Skeletal muscle cell (primary cell): ENCODE measurements around the gene GJA9.
"Not testable (repeated sequence)": the region's sequence is repeated elsewhere in the genome, so short reads cannot be mapped to it uniquely, and the experiment has no call there.

Experiments
- DNase-seq: peaks from one replicate; pipeline ENCODE4 v3.0.0-alpha.2; 2010; ENCODE audit warnings: low read depth
- H3K4me3 ChIP-seq: 2 replicates; pipeline ENCODE4 v1.5.1; 2011; ENCODE audit warnings: low read depth, mild to moderate bottlenecking, control low read depth, low read length, moderate library complexity

The GJA9 gene

GRCh38 chr1:38885092-38885491 is 3.7 kb upstream of the GJA9 start:
- H3K4me3 ChIP-seq, result no peak overlapping the region
- no peak for DNase-seq

GRCh38 chr1:38875811-38876210 is 5.6 kb downstream of the GJA9 start:
- no peak for DNase-seq

GRCh38 chr1:38873027-38873969 is 8.1 kb downstream of the GJA9 start, which contains the start of gene MYCBP:
Gene MYCBP (minus strand): TSS chr1:38873348. CDS start chr1:38873305, 43 bp downstream.
- H3K4me3 ChIP-seq, result peak within 1 kb of the TSS; percentile 78
- peak; percentile 87 for DNase-seq

More at GRCh38 chr1:38875811-38876210, 5.6 kb downstream of the GJA9 start:
- no peak overlapping the region for H3K4me3 ChIP-seq

- H3K4me3 ChIP-seq, result peak overlapping the region; percentile 78
- DNase-seq, result no peak
Observed at GRCh38 chr1:38872401-38873026, 8.9 kb downstream of the GJA9 start.

GRCh38 chr1:38870996-38871395 is 10.4 kb downstream of the GJA9 start:
- no peak overlapping the region for H3K4me3 ChIP-seq
- DNase-seq, result no peak

GRCh38 chr1:38867208-38867607 is 14.2 kb downstream of the GJA9 start:
- no peak overlapping the region for H3K4me3 ChIP-seq
- DNase-seq, result no peak

- no peak overlapping the region for H3K4me3 ChIP-seq
- DNase-seq, result no peak
Observed at GRCh38 chr1:38865112-38865715, 16.2 kb downstream of the GJA9 start.

- H3K4me3 ChIP-seq, result peak overlapping the region; percentile 80
- no peak for DNase-seq
Observed at GRCh38 chr1:38860454-38860795, 21.0 kb downstream of the GJA9 start.

GRCh38 chr1:38859561-38860453 is 21.6 kb downstream of the GJA9 start, which contains the start of gene RRAGC:
Gene RRAGC (minus strand): TSS chr1:38859772. CDS start chr1:38859646, 126 bp downstream.
- DNase-seq, result peak; percentile 92
- H3K4me3 ChIP-seq, result peak within 1 kb of the TSS; percentile 97

GRCh38 chr1:38858833-38859560 is 22.4 kb downstream of the GJA9 start:
- no peak for DNase-seq
- peak overlapping the region; percentile 97 for H3K4me3 ChIP-seq

- H3K4me3 ChIP-seq, result no peak overlapping the region
- no peak for DNase-seq
Observed at GRCh38 chr1:38852780-38853179, 28.6 kb downstream of the GJA9 start.

- no peak for DNase-seq
Observed at GRCh38 chr1:38848071-38848470, 33.3 kb downstream of the GJA9 start.

GRCh38 chr1:38846210-38846609 is 35.2 kb downstream of the GJA9 start:
- no peak overlapping the region for H3K4me3 ChIP-seq
- DNase-seq, result no peak

More at GRCh38 chr1:38848071-38848470, 33.3 kb downstream of the GJA9 start:
- H3K4me3 ChIP-seq, result no peak overlapping the region

GRCh38 chr1:38845088-38845487 is 36.3 kb downstream of the GJA9 start:
- not testable (repeated sequence) for DNase-seq

GRCh38 chr1:38840281-38840680 is 41.1 kb downstream of the GJA9 start:
- H3K4me3 ChIP-seq, result no peak overlapping the region
- DNase-seq, result no peak

More at GRCh38 chr1:38845088-38845487, 36.3 kb downstream of the GJA9 start:
- not testable (repeated sequence) for H3K4me3 ChIP-seq

- H3K4me3 ChIP-seq, result no peak overlapping the region
- no peak for DNase-seq
Observed at GRCh38 chr1:38839363-38839762, 42.0 kb downstream of the GJA9 start.

GRCh38 chr1:38836316-38836715 is 45.1 kb downstream of the GJA9 start:
- H3K4me3 ChIP-seq, DNase-seq: not testable (repeated sequence)
